Sigmoid colon (tissue), 4 donors: ENCODE data around the gene COL2A1.

Experiments used
- CTCF ChIP-seq, 4 experiments: fragments of 450-650 bp in 3 of 4; fragments of 200-600 bp in 1 of 4; IDR thresholded peaks; one replicate each; pipeline ENCODE4 v1.5.1; 2016 to 2019; ENCODE audit warnings: antibody characterized with exemption in 4 of 4, mild to moderate bottlenecking in 3 of 4, moderate library complexity in 2 of 4
- POLR2A ChIP-seq, 2 donors: fragments of 450-650 bp; IDR thresholded peaks; one replicate each; pipeline ENCODE4 v1.6.1; 2016; ENCODE audit warnings: antibody characterized with exemption in 2 of 2, mild to moderate bottlenecking in 2 of 2, moderate library complexity in 2 of 2
- POLR2AphosphoS5 ChIP-seq, 4 donors: sonication (generic); formaldehyde crosslinking; IDR thresholded peaks; one replicate each; pipeline ENCODE4 v1.6.1; 2017; ENCODE audit warnings: antibody characterized with exemption in 4 of 4

GRCh38 chr12:48008349-48008748 is 4.1 kb upstream of the COL2A1 start:
- no peak for TF ChIP-seq CTCF (IDR thresholded peaks at IDR 0.05)
- TF ChIP-seq POLR2A (IDR thresholded peaks at IDR 0.05) = no peak
- TF ChIP-seq POLR2AphosphoS5 (IDR thresholded peaks at IDR 0.05) = no peak
